Measurements from ENCODE around the gene CCRL2. TPM values are rescaled to one million over a fixed set of nuclear protein-coding genes. Genes with fewer than 3 reads are reported as not detected.

CCRL2 gene, protein sequence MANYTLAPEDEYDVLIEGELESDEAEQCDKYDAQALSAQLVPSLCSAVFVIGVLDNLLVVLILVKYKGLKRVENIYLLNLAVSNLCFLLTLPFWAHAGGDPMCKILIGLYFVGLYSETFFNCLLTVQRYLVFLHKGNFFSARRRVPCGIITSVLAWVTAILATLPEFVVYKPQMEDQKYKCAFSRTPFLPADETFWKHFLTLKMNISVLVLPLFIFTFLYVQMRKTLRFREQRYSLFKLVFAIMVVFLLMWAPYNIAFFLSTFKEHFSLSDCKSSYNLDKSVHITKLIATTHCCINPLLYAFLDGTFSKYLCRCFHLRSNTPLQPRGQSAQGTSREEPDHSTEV
- total RNA-seq (1 to 10 TPM in 8 of 9 donors, under 1 TPM in 1; 0.60 to 2.5 (median 1.9) TPM), polyA plus RNA-seq (1 to 10 TPM; 1.1 to 6.8 (median 1.8) TPM)
- long read RNA-seq, donor 1, transcript CCRL2-202 (2 exons, 1,796 nt), result major isoform, 5 of 5 reads
- long read RNA-seq, donor 1, partial matches to known transcripts, result 0 of 5 reads
- long read RNA-seq, donor 1, other reads (novel, unspliced or antisense), result 0 of 5 reads
- long read RNA-seq, donor 2, result 0 reads
- long read RNA-seq, donor 3, partial matches to known transcripts, result 0 of 1 reads
- long read RNA-seq, donor 3, other reads (novel, unspliced or antisense), result 0 of 1 reads
- long read RNA-seq, donor 4, partial matches to known transcripts, result 0 of 1 reads
- long read RNA-seq, donor 4, other reads (novel, unspliced or antisense), result 0 of 1 reads
- long read RNA-seq, donor 5, partial matches to known transcripts, result 0 of 2 reads
- long read RNA-seq, donor 5, other reads (novel, unspliced or antisense), result 0 of 2 reads
- long read RNA-seq, donor 6, partial matches to known transcripts, result 0 of 1 reads
- long read RNA-seq, donor 6, other reads (novel, unspliced or antisense), result 0 of 1 reads
- long read RNA-seq, donor 7, result 0 reads
- long read RNA-seq, donor 8, partial matches to known transcripts, result 0 of 3 reads
- long read RNA-seq, donor 8, other reads (novel, unspliced or antisense), result 0 of 3 reads
- long read RNA-seq, donor 9, partial matches to known transcripts, result 0 of 1 reads
- long read RNA-seq, donor 9, other reads (novel, unspliced or antisense), result 0 of 1 reads
- long read RNA-seq, donor 10, partial matches to known transcripts, result 0 of 1 reads
- long read RNA-seq, donor 10, other reads (novel, unspliced or antisense), result 0 of 1 reads

DNA sequence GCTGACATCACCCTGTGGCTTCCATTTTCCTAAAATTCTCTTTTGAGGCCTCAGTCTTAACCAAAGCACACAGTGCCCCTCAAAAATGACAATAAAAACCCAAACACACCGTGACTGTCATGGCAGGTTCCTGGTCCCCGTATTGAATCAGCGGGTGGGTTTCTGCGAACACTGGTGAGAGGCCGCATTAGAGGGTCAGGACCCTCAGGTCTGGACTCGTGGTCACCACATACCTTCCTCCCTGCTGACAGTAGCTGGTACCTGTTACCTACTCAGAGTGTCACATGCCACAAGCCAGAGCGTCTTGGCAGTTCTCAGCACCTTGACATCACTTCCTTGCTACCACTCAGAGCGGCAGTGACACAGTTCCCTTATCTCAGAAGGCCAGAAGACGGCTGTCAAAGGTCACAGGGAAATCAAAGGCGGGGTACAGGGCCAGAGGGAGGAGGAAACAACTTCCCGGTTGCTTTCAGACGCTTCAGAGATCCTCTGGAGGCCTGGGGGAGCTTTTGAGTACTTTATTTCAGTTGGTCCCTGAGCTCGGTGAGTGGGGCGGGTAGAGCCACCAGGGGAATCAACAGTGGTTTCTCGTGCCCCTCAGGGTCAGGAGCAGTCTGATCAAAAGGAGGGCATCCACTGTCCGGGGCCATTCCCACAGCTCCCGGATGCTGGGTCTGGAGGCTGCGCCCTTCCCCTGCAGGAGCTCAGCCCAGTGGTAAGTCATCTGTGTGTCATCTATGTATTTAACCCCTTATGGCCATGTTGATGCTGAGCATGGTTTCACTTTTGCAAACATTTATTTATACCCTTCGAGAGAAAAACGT is at the start of gene CCRL2, which contains the start of gene CCR5AS:
Gene CCRL2, plus strand, starts transcription at position 472 of the 824 bp plus-strand sequence. CDS start 821 bp downstream, outside the sequence.
Gene CCR5AS, minus strand, starts transcription at position 279 of the 824 bp plus-strand sequence.
- H3K27ac ChIP-seq, result peak within 1 kb of the TSS; percentile 40 to 92 (median 51)
- intact Hi-C loops (cut with DNase I), result no loop called here
- TF ChIP-seq CTCF (IDR thresholded peaks at IDR 0.05), result no peak
- TF ChIP-seq POLR2A (IDR thresholded peaks at IDR 0.05), result peak in 1 of 2 donors; percentile 14
- H3K4me3 ChIP-seq, result peak within 1 kb of the TSS in 1 of 4 donors; percentile 44
- H3K4me1 ChIP-seq (replicated peaks in 1 of 2), result no peaks in the 10 kb centered on the region
- WGBS, 4 donors, result 35 to 47% (median 37%) methylated on average over 12 to 20 of the region's 20 CpGs
- DNase-seq, result peak; percentile 53 to 86 (median 67)
- H3K27me3 ChIP-seq, result no peaks in the 10 kb centered on the region
- H3K36me3 ChIP-seq (replicated peaks in 1 of 2), result no peaks in the 10 kb centered on the region
- no peaks in the 10 kb centered on the region for H3K9me3 ChIP-seq (replicated peaks in 1 of 3)

DNA sequence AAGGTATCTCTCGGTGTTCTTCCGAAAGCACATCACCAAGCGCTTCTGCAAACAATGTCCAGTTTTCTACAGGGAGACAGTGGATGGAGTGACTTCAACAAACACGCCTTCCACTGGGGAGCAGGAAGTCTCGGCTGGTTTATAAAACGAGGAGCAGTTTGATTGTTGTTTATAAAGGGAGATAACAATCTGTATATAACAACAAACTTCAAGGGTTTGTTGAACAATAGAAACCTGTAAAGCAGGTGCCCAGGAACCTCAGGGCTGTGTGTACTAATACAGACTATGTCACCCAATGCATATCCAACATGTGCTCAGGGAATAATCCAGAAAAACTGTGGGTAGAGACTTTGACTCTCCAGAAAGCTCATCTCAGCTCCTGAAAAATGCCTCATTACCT is 48.6 kb upstream of the CCRL2 start:
- Histone ChIP-seq H3K27ac (no peak overlapping the region), H3K36me3 (replicated peaks in 1 of 2) (no peaks in the 10 kb centered on the region), H3K9me3 (replicated peaks in 1 of 3) (no peaks in the 10 kb centered on the region), H3K4me3 (no peak overlapping the region), H3K27me3 (peaks cover 5% of the 10 kb centered on the region), H3K4me1 (replicated peaks in 1 of 2) (peaks cover 0 to 3% of the 10 kb centered on the region in 2 donors)
- TF ChIP-seq CTCF (IDR thresholded peaks at IDR 0.05), result no peak
- no peak for TF ChIP-seq POLR2A (IDR thresholded peaks at IDR 0.05)
- DNase-seq, result no peak
- 79 to 88% (median 84%) methylated on average over 6 of the region's 6 CpGs for WGBS, 4 donors
- intact Hi-C loops (cut with DNase I), result no loop called here

DNA sequence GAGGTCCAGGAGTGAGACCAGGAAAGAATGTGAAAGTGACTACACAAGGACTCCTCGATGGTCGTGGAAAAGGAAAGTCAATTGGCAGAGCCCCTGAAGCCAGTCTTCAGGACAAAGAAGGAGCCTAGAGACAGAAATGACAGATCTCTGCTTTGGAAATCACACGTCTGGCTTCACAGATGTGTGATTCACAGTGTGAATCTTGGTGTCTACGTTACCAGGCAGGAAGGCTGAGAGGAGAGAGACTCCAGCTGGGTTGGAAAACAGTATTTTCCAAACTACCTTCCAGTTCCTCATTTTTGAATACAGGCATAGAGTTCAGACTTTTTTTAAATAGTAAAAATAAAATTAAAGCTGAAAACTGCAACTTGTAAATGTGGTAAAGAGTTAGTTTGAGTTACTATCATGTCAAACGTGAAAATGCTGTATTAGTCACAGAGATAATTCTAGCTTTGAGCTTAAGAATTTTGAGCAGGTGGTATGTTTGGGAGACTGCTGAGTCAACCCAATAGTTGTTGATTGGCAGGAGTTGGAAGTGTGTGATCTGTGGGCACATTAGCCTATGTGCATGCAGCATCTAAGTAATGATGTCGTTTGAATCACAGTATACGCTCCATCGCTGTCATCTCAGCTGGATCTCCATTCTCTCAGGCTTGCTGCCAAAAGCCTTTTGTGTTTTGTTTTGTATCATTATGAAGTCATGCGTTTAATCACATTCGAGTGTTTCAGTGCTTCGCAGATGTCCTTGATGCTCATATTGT is 47.1 kb upstream of the CCRL2 start:
- no peaks in the 10 kb centered on the region for H3K27me3 ChIP-seq
- 42 to 48% (median 44%) methylated on average over 11 of the region's 11 CpGs for WGBS, 4 donors
- peak in 1 of 7 donors; percentile 9 for DNase-seq
- intact Hi-C loops (cut with DNase I), result no loop called here
- H3K4me1 ChIP-seq (replicated peaks in 1 of 2), result no peaks in the 10 kb centered on the region
- TF ChIP-seq CTCF (IDR thresholded peaks at IDR 0.05) (no peak), POLR2A (IDR thresholded peaks at IDR 0.05) (no peak)
- no peaks in the 10 kb centered on the region for H3K9me3 ChIP-seq (replicated peaks in 1 of 3)
- no peaks in the 10 kb centered on the region for H3K36me3 ChIP-seq (replicated peaks in 1 of 2)
- H3K27ac ChIP-seq, result no peak overlapping the region
- no peak overlapping the region for H3K4me3 ChIP-seq
